CD14-positive monocyte (primary cell): ENCODE results near the gene GLCE. TPM values are rescaled to one million over a fixed set of nuclear protein-coding genes. Genes with fewer than 3 reads are reported as not detected.
"Not testable (repeated sequence)": the region's sequence is repeated elsewhere in the genome, so short reads cannot be mapped to it uniquely, and the experiment has no call there.

Experiments used
- DNase-seq, 3 donors: peaks; one replicate each; pipeline ENCODE4 v3.0.0-alpha.2; 2011 to 2022
- H2AFZ ChIP-seq: 2 replicates; pipeline ENCODE4 v1.6.0; 2012; ENCODE audit warnings: mild to moderate bottlenecking, low read depth, low read length, inconsistent platforms; ENCODE audit not compliant: insufficient read depth, poor library complexity, severe bottlenecking
- H3K27ac ChIP-seq, 2 donors: 1 replicate in 1 of 2; 2 replicates in 1 of 2; pipeline ENCODE4 v1.5.1; 2012 to 2013; ENCODE audit warnings: low read length in 2 of 2, control low read depth in 1 of 2, inconsistent platforms in 1 of 2, low read depth in 1 of 2, mild to moderate bottlenecking in 1 of 2
- H3K27me3 ChIP-seq, 2 donors: one replicate each; pipeline versions ENCODE4 v1.6.0 to v1.6.1; 2011 to 2013; ENCODE audit warnings: low read length in 2 of 2; ENCODE audit not compliant: control insufficient read depth in 2 of 2, insufficient read depth in 2 of 2
- H3K36me3 ChIP-seq, 2 donors: replicated peaks in 1 of 2; 1 replicate in 1 of 2; 2 replicates in 1 of 2; pipeline versions ENCODE4 v1.5.1 to v1.6.1; 2012 to 2013; ENCODE audit warnings: low read length in 2 of 2, control low read depth in 1 of 2, inconsistent platforms in 1 of 2, mild to moderate bottlenecking in 1 of 2; ENCODE audit not compliant: insufficient read depth in 2 of 2, control insufficient read depth in 1 of 2
- H3K4me1 ChIP-seq, 2 donors: 1 replicate in 1 of 2; 2 replicates in 1 of 2; pipeline versions ENCODE4 v1.5.1 to v1.6.1; 2012 to 2013; ENCODE audit warnings: low read length in 2 of 2, control low read depth in 1 of 2, inconsistent platforms in 1 of 2, mild to moderate bottlenecking in 1 of 2, moderate library complexity in 1 of 2; ENCODE audit not compliant: insufficient read depth in 2 of 2, control insufficient read depth in 1 of 2
- H3K4me2 ChIP-seq: replicated peaks from 2 replicates; pipeline ENCODE3; 2012; ENCODE audit warnings: low read length, moderate library complexity, mild to moderate bottlenecking; ENCODE audit not compliant: poor library complexity, severe bottlenecking; ENCODE audit errors: extremely low read depth
- H3K4me3 ChIP-seq, 3 experiments: fragments of 200-600 bp in 1 of 3; sonication (generic) in 1 of 3; replicated peaks in 1 of 3; 1 replicate in 2 of 3; 2 replicates in 1 of 3; pipeline ENCODE4 v1.5.1; 2011 to 2013; ENCODE audit warnings: low read length in 3 of 3, mild to moderate bottlenecking in 3 of 3, control low read depth in 2 of 3, low read depth in 2 of 3, inconsistent platforms in 1 of 3, moderate library complexity in 1 of 3
- H3K79me2 ChIP-seq: 2 replicates; pipeline ENCODE4 v1.6.0; 2012; ENCODE audit warnings: mild to moderate bottlenecking, control low read depth, inconsistent platforms, low read length, moderate library complexity; ENCODE audit not compliant: insufficient read depth
- H3K9ac ChIP-seq: 2 replicates; pipeline ENCODE4 v1.6.0; 2017; ENCODE audit warnings: low read length, mild to moderate bottlenecking; ENCODE audit not compliant: insufficient read depth, poor library complexity, severe bottlenecking
- H3K9me3 ChIP-seq, 2 donors: replicated peaks in 1 of 2; 1 replicate in 1 of 2; 2 replicates in 1 of 2; pipeline versions ENCODE4 v1.5.1 to v1.6.1; 2012 to 2013; ENCODE audit warnings: low read length in 2 of 2, control low read depth in 1 of 2; ENCODE audit not compliant: control insufficient read depth in 1 of 2, insufficient read depth in 1 of 2
- H4K20me1 ChIP-seq: 2 replicates; pipeline ENCODE4 v1.6.0; 2012; ENCODE audit warnings: mild to moderate bottlenecking, low read length, control low read depth, moderate library complexity; ENCODE audit not compliant: insufficient read depth
- H3K27ac Mint-ChIP-seq, 7 donors: one replicate each; pipeline ENCODE4 v1.8.0; 2020; ENCODE audit warnings: mild to moderate bottlenecking in 7 of 7, mixed read lengths in 7 of 7, moderate library complexity in 6 of 7, inconsistent platforms in 2 of 7
- H3K27me3 Mint-ChIP-seq, 3 donors: one replicate each; pipeline ENCODE4 v1.8.0; 2021 to 2022; ENCODE audit warnings: low read depth in 3 of 3, mild to moderate bottlenecking in 3 of 3, mixed read lengths in 3 of 3, moderate library complexity in 3 of 3, inconsistent platforms in 1 of 3
- H3K36me3 Mint-ChIP-seq, 2 donors: one replicate each; pipeline ENCODE4 v1.8.0; 2020; ENCODE audit warnings: mixed read lengths in 2 of 2, inconsistent platforms in 1 of 2, mild to moderate bottlenecking in 1 of 2
- H3K4me1 Mint-ChIP-seq: one replicate; pipeline ENCODE4 v1.8.0; 2020; ENCODE audit warnings: mild to moderate bottlenecking, mixed read lengths
- H3K4me3 Mint-ChIP-seq, 2 donors: one replicate each; pipeline ENCODE4 v1.8.0; 2020; ENCODE audit warnings: mild to moderate bottlenecking in 2 of 2, mixed read lengths in 2 of 2, moderate library complexity in 1 of 2
- H3K9me3 Mint-ChIP-seq, 7 donors: one replicate each; pipeline ENCODE4 v1.8.0; 2020 to 2022; ENCODE audit warnings: mixed read lengths in 7 of 7, mild to moderate bottlenecking in 6 of 7, moderate library complexity in 6 of 7, inconsistent platforms in 2 of 7
- WGBS: methylation state at CpG from one replicate; pipeline ENCODE4 v1.1.5; 2013; ENCODE audit warnings: missing lambda C conversion rate; ENCODE audit not compliant: insufficient coverage; 5-methylcytosine and 5-hydroxymethylcytosine counted together
- intact Hi-C, 2 donors: fragments of 100-400 bp; cut with micrococcal nuclease; formaldehyde crosslinking; loops; one replicate each; pipeline versions ENCODE4 v1.15.0 to v1.15.1; 2023
- polyA plus RNA-seq, 3 donors: library from polyadenylated mRNA; depleted of rRNA in 1 of 3; unstranded in 2 of 3; stranded (reverse) in 1 of 3; fragments of 300-500 nt in 2 of 3; fragments of >200 nt in 1 of 3; fragmentation: Illumina TruSeq in 2 of 3; gene quantifications; 1 replicate in 2 of 3; 2 replicates in 1 of 3; pipeline ENCODE4 v1.2.3, GENCODE V29; 2012 to 2021
- TF ChIP-seq, protein P1 (sequence below): fragments of 200-600 bp; IDR thresholded peaks from one replicate; pipeline ENCODE4 v1.8.0; 2022; ENCODE audit warnings: antibody characterized with exemption, mild to moderate bottlenecking

The GLCE gene
- polyA plus RNA-seq, 3 donors = 11.0 to 24.3 (median 24.0) TPM

DNA sequence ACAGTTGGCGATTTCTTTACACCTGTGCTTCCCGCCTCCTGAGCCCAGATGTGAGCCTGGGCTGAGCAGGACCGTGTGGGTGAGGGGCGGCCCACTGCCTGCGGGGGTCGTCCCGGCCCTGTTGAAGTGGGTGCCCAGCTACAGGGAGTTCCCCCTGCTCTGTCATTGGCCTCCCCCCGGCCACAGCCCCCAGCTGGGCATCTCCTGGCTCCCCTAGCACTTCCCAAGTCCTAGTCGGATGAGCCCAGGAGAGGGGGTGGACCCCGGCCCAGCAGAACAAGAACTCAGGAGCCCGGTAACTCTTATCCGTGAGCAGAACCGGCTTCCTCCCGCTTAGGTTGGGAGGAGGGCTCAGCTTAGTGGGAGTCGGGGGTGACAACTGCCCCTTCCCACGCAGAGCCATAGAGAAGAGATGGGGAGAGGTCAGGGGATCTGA lies 139.0 kb downstream of the GLCE start:
- Mint-ChIP-seq H3K9me3 (peaks cover 0 to 10% (median 1%) of the 10 kb centered on the region in 7 donors), H3K27ac (no peak overlapping the region), H3K4me1 (peaks cover 8% of the 10 kb centered on the region), H3K4me3 (peak overlapping the region; percentile 24 to 55), H3K36me3 (peaks cover 0 to 3% of the 10 kb centered on the region in 2 donors), H3K27me3 (peaks cover 43 to 61% (median 53%) of the 10 kb centered on the region in 3 donors)
- Histone ChIP-seq H4K20me1 (no peaks in the 10 kb centered on the region), H3K4me3 (peak overlapping the region in 1 of 3 experiments; percentile 67), H2AFZ (peak overlapping the region; percentile 70), H3K9ac (no peak overlapping the region), H3K27ac (no peak overlapping the region), H3K79me2 (no peaks in the 10 kb centered on the region), H3K4me1 (peaks cover 3 to 11% of the 10 kb centered on the region in 2 donors), H3K27me3 (peaks cover 17 to 41% of the 10 kb centered on the region in 2 donors), H3K4me2 (peak overlapping the region; percentile 76), H3K36me3 (no peaks in the 10 kb centered on the region), H3K9me3 (peaks cover 0 to 3% of the 10 kb centered on the region in 2 donors)
- WGBS = 29% methylated on average over 5 of the region's 16 CpGs
- DNase-seq = no peak
- TF ChIP-seq, protein P1, sequence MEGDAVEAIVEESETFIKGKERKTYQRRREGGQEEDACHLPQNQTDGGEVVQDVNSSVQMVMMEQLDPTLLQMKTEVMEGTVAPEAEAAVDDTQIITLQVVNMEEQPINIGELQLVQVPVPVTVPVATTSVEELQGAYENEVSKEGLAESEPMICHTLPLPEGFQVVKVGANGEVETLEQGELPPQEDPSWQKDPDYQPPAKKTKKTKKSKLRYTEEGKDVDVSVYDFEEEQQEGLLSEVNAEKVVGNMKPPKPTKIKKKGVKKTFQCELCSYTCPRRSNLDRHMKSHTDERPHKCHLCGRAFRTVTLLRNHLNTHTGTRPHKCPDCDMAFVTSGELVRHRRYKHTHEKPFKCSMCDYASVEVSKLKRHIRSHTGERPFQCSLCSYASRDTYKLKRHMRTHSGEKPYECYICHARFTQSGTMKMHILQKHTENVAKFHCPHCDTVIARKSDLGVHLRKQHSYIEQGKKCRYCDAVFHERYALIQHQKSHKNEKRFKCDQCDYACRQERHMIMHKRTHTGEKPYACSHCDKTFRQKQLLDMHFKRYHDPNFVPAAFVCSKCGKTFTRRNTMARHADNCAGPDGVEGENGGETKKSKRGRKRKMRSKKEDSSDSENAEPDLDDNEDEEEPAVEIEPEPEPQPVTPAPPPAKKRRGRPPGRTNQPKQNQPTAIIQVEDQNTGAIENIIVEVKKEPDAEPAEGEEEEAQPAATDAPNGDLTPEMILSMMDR = no peak
- intact Hi-C loops = no loop called here

DNA sequence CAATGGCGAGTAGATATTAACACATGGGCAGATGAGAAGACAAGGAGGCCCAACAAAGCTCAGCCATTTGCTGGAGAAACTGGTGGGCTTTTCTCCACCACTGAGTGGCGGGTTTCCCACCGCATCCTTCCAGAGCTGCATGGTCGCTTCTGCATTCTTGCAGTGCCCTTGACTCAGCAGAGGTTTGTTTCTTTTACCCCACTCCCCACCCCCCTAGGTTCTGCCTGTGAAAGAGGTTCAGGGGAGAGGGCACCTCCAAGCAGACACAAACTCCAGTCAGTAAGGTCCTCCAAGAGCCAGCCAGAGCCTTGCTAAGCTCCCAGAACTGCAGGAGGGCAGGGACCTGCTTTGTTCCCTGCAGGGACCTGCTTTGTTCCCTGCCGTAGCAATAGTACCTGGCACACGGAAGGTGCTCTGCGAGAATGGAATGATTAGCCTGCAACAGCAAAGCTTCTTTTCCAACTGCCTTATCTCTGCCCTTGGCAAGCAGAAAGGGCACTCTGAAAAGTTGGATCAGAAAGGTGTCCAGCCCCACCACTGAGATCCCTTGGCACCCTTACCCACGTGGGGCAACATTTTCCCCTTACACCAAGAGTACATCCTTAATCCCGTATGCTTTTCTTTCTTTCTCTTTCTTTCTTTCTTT lies 139.6 kb downstream of the GLCE start:
- Histone ChIP-seq H3K27ac (no peak overlapping the region), H3K9me3 (peaks cover 0 to 3% of the 10 kb centered on the region in 2 donors), H3K4me1 (peaks cover 3 to 11% of the 10 kb centered on the region in 2 donors), H4K20me1 (no peaks in the 10 kb centered on the region), H3K27me3 (peaks cover 17 to 41% of the 10 kb centered on the region in 2 donors), H3K4me2 (no peak overlapping the region), H3K9ac (no peak overlapping the region), H3K4me3 (no peak overlapping the region), H3K36me3 (no peaks in the 10 kb centered on the region), H2AFZ (no peak overlapping the region), H3K79me2 (no peaks in the 10 kb centered on the region)
- Mint-ChIP-seq H3K4me3 (peak overlapping the region in 1 of 2 donors; percentile 55), H3K27ac (no peak overlapping the region), H3K4me1 (peaks cover 8% of the 10 kb centered on the region), H3K36me3 (peaks cover 0 to 3% of the 10 kb centered on the region in 2 donors), H3K9me3 (peaks cover 0 to 7% (median 1%) of the 10 kb centered on the region in 7 donors), H3K27me3 (peaks cover 40 to 61% (median 53%) of the 10 kb centered on the region in 3 donors)
- DNase-seq = no peak
- 87% methylated on average over 5 of the region's 9 CpGs for WGBS
- intact Hi-C loops = no loop called here
- TF ChIP-seq, protein P1 = no peak

DNA sequence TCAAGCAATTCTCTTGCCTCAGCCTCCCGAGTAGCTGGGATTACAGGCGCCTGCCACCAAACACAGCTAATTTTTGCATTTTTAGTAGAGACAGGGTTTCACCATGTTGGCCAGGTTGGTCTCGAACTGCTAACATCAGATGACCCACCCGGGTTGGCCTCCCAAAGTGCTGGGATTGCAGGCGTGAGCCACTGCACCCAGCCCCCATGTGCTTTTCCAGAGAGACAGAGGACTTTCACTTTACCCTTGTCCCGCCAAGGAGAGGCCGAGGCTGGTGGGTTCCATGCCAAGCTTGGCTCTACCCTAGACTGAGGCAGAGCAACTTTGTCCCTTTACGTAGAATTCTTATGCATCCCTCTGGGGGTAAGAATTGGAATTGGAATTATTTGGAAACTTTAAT lies 140.7 kb downstream of the GLCE start:
- DNase-seq, H3K9ac ChIP-seq, H3K36me3 Mint-ChIP-seq, H3K4me2 ChIP-seq, H3K27ac Mint-ChIP-seq, H3K4me1 Mint-ChIP-seq, H3K9me3 Mint-ChIP-seq, H3K27ac ChIP-seq, H2AFZ ChIP-seq, H3K79me2 ChIP-seq, H3K9me3 ChIP-seq, H4K20me1 ChIP-seq, intact Hi-C loops, H3K36me3 ChIP-seq, H3K4me3 ChIP-seq: not testable (repeated sequence)
- Histone ChIP-seq H3K4me1 (peaks cover 3 to 11% of the 10 kb centered on the region in 2 donors), H3K27me3 (peaks cover 17 to 41% of the 10 kb centered on the region in 2 donors)
- 96% methylated on average over 5 of the region's 8 CpGs for WGBS
- Mint-ChIP-seq H3K4me3 (peak overlapping the region in 1 of 2 donors; percentile 59), H3K27me3 (peaks cover 40 to 57% (median 47%) of the 10 kb centered on the region in 3 donors)
